Measurements from ENCODE around the gene BCAP31. TPM values are rescaled to one million over a fixed set of nuclear protein-coding genes. Genes with fewer than 3 reads are reported as not detected.

BCAP31 gene
- total RNA-seq, 1 experiment from 2014 or later = 138 TPM

DNA sequence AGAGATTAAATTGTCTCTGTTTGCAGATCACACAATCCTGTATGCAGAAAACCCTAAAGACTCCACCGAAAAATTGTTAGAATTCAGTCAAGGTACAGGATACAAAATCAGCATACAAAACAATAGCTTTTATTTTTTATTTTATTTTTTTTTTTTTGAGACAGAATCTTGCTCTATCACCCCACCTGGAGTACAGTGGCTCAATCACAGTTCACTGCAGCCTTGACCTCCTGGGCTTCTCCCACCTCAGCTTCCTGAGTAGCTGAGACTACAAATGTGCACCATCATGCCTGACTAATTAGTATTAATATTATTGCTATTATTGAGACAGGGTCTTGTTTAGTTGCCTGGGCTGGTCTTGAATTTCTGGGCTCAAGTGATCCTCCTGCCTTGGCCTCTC, 30.9 kb upstream of the BCAP31 start:
- Histone ChIP-seq H2BK15ac (ENCODE audit: low read depth, low read length) (no peak overlapping the region), H2BK5ac (ENCODE audit: insufficient read length, low read length) (no peak overlapping the region), H3K4me2 (ENCODE audit: insufficient read depth, insufficient read length, low read length) (no peak overlapping the region), H3K14ac (ENCODE audit: insufficient read depth, low read length) (no peak overlapping the region), H3K56ac (ENCODE audit: insufficient read length, low read depth, low read length) (no peak overlapping the region), H3K23me2 (ENCODE audit: insufficient read length, low read depth, low read length, poor library complexity, severe bottlenecking) (no peaks in the 10 kb centered on the region), H3K18ac (ENCODE audit: insufficient read length, low read depth, low read length) (no peak overlapping the region), H4K8ac (replicated peaks; ENCODE audit: insufficient read length, low read depth, low read length) (no peak overlapping the region), H3K9ac (ENCODE audit: extremely low read depth, insufficient read length, low read length) (no peak overlapping the region), H2BK20ac (ENCODE audit: low read depth, low read length, poor library complexity, severe bottlenecking) (no peak overlapping the region), H2AFZ (ENCODE audit: low read length) (no peak overlapping the region), H3K23ac (ENCODE audit: insufficient read length, low read depth, low read length) (no peak overlapping the region), H2AK5ac (ENCODE audit: insufficient read length, low read length) (no peak overlapping the region), H4K5ac (ENCODE audit: insufficient read length, low read depth, low read length) (no peak overlapping the region), H2BK12ac (ENCODE audit: insufficient read length, low read depth, low read length) (no peak overlapping the region), H2BK120ac (ENCODE audit: low read depth, low read length, poor library complexity, severe bottlenecking) (no peak overlapping the region), H3K27ac (ENCODE audit: insufficient read length, low read depth, low read length) (no peak overlapping the region), H3T11ph (ENCODE audit: low read length) (no peak overlapping the region), H3K4ac (ENCODE audit: low read depth, low read length) (no peak overlapping the region), H3K9me3 (ENCODE audit: control insufficient read depth, low read depth, low read length) (peaks cover 32% of the 10 kb centered on the region), H3K4me1 (ENCODE audit: insufficient read depth, low read length) (no peaks in the 10 kb centered on the region), H4K20me1 (ENCODE audit: control insufficient read depth, insufficient read depth, insufficient read length) (no peaks in the 10 kb centered on the region), H3K79me1 (ENCODE audit: insufficient read depth, low read depth, low read length, poor library complexity, severe bottlenecking) (no peaks in the 10 kb centered on the region), H4K91ac (ENCODE audit: insufficient read length, low read depth, low read length) (no peak overlapping the region), H3K27me3 (ENCODE audit: insufficient read depth, low read length) (no peaks in the 10 kb centered on the region), H3K79me2 (ENCODE audit: insufficient read depth, low read length) (no peaks in the 10 kb centered on the region)
- Mint-ChIP-seq H3K4me1 (no peaks in the 10 kb centered on the region), H3K9me3 (peaks cover 74 to 77% of the 10 kb centered on the region in 2 experiments), H3K27ac (no peak overlapping the region), H3K36me3 (ENCODE audit: insufficient read depth in 1 of 3, low read depth in 3 of 3) (peaks cover 0 to under 1% (median 0%) of the 10 kb centered on the region in 3 experiments; a peak in 3 of 7 replicates), H3K4me3 (no peak overlapping the region), H3K27me3 (ENCODE audit: low read depth) (peaks cover 6% of the 10 kb centered on the region)
- WGBS (ENCODE audit: extremely low coverage, insufficient read length, low lambda C conversion rate) = no CpG with 5 or more reads among the region's 1 CpG
- no peak for DNase-seq
- TF ChIP-seq, protein P1, sequence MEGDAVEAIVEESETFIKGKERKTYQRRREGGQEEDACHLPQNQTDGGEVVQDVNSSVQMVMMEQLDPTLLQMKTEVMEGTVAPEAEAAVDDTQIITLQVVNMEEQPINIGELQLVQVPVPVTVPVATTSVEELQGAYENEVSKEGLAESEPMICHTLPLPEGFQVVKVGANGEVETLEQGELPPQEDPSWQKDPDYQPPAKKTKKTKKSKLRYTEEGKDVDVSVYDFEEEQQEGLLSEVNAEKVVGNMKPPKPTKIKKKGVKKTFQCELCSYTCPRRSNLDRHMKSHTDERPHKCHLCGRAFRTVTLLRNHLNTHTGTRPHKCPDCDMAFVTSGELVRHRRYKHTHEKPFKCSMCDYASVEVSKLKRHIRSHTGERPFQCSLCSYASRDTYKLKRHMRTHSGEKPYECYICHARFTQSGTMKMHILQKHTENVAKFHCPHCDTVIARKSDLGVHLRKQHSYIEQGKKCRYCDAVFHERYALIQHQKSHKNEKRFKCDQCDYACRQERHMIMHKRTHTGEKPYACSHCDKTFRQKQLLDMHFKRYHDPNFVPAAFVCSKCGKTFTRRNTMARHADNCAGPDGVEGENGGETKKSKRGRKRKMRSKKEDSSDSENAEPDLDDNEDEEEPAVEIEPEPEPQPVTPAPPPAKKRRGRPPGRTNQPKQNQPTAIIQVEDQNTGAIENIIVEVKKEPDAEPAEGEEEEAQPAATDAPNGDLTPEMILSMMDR (conservative IDR thresholded peaks at IDR 0.05) = peak; percentile 31; the same call in 2 of the 3 replicates
